ENCODE measurements around the gene B4GALNT3.

Gene B4GALNT3

DNA sequence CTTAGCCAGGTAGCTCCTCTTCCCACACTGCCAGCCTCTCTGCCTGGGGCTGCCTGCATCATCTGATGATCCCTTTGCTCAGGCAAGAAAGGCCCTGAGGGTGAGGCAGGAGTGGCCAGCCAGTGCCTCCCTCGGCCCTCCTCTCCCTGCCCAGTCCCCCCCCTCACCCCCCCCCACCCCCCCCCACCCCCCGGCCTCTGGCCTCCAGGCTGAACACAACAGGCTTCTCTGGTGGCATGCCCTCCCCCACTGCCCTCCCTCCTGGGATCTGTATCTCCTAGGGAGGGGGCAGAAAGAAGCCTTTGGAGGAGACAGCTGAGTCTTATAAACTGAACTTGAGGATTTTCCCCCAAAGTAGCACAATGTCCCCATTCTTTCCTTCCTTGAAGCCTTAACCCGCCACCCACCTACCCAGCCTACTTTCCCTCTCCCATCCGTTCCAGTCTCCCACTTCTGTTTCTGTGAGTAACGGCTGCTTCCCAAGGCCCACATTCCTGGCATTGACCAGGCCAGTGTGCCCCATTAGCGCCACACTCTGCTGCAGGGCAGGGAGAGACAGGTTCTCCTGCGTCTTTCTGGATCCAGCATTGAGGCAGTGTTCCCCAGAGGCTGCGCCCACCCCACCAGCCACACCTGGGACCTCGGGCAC, 82.1 kb downstream of the B4GALNT3 start:
- no peak for DNase-seq

DNA sequence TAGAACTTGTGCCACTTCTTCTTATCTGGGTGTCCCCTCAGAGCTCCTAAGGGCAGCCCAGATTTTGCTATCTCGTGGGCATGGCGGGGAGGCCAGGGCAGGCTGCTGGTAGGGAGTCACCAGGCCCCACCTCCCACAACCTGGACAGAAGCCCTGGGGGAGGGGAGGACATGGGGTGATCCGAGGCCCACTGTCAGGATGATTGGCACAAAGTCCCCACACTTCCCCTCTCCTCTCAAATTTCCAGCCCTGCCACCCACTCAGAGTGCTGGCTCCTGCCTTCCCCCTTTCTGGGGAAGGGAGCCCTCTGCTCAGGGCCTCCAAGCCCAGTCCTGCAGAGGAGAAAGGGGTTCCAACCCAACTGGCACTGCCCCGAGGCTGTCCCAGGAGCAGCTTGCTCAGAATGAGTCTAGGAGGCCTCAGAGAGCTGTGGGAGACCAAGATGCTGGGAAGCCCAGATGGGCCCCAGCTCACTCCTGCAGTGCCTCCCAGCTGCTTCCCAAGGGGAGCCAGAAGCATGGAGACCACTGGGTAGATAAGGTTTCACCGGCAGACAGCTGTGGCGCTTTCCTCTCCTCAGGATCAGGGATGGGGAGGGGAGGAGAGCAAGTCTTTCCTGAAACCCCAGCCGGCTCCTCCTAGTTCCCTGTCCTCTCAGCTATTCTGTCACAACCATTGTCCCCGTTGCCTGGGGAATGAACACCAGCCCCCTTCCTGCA, 82.8 kb downstream of the B4GALNT3 start:
- no peak for DNase-seq

DNA sequence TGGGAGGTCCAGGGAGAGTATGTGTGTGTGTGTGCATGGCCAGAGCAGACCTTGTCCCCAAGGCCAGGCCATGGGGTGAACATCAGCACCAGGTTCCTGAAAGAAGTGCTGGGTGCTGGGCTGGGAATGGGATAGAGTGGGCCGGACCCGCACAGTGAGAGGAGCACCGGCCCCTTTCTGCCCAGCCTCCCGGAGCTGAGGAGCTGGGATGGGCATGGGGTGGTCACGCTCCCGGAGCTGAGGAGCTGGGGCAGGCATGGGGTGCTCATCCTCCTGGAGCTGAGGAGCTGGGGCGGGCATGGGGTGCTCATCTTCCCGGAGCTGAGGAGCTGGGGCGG, 83.3 kb downstream of the B4GALNT3 start:
- DNase-seq: no peak

DNA sequence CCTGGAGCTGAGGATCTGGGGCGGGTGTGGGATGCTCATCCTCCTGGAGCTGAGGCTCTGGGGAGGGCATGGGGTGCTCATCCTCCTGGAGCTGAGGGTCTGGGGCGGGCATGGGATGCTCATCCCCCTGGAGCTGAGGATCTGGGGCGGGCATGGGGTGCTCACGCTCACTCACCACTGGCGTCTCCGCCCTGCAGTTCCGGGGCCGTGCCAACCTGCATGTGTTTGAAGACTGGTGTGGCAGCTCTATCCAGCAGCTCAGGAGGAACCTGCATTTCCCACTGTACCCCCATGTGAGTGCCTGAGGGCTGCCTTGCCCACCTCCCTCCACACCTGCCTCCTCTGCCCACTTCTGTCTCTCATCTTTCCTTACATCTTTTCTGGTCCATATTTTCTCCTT, 84.4 kb downstream of the B4GALNT3 start:
- no peak for DNase-seq

DNA sequence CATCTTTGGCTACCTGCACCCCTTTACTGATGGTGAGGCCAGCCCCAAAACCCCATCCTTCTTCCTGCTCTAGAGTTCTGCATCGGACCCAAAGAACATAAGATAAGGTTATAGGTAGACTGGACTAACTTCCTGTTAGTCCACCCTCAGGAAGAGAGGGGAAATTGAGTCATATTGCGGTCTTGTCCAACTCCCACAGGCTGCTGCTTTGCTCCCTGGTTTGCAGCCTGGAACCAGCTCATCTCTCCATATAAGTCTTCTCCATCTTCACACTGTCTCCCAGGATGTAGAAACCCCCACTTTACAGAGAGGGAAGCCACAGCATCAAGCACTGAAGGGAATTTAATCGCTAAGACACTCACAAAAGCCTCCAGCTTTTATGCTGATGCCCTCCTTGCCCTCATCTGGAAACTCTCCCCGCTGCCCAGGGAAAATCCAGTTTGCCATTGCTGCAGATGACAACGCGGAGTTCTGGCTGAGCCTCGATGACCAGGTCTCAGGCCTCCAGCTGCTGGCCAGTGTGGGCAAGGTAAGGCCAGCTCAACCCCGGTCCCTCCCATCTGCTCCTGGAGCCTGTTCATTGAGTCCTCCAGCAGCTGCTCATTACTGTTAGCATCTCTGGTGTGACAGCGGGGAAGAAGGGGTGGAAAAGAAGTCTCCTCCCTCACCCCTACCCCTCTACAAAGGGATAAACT, 85.3 kb downstream of the B4GALNT3 start:
- no peak for DNase-seq

DNA sequence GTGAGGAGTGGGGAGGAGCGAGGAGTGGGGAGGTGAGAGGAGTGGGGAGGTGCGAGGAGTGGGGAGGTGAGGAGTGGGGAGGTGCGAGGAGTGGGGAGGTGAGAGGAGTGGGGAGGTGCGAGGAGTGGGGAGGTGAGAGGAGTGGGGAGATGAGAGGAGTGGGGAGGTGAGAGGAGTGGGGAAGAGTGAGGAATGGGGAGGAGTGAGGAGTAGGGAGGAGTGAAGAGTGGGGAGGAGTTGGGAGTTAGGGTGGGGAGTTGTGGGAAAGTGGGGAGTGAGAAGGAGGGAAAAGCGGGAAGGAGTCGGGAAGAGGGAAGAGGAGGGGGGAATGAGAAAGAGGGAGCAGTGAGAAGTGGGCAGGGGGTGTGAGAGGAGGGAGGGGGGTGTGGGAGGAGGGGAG, 86.1 kb downstream of the B4GALNT3 start:
- no peak for DNase-seq

DNA sequence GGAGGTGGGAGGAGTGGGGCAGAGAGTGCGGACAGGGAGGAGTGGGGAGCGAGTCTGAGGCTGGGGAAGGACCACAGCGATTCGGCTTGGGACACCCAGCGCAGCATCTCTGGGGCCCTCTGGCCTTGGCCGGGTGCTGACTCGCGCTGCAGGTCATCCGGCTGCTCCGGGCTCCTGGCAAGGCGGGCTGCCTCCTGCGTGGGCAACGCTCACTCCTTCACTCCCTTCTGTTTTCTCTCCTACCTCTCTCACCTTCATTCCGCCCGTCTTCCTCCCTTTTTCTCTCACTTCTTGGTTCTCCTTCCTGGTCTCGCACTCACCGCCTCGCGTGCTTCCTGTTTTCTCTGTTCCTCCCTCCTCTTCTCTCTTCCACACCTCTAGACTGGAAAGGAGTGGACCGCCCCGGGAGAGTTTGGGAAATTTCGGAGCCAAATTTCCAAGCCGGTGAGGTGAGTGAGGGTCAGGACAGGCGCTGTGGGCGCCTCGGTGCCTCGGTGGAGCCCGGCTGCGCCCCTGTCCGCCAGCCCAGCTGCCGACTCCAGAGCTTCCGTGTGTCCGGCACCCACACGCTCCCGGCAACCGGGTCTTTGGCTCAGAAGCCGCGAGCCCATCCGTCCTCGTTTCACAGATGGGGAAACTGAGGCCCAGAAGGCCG, 86.7 kb downstream of the B4GALNT3 start:
- no peak for DNase-seq

DNA sequence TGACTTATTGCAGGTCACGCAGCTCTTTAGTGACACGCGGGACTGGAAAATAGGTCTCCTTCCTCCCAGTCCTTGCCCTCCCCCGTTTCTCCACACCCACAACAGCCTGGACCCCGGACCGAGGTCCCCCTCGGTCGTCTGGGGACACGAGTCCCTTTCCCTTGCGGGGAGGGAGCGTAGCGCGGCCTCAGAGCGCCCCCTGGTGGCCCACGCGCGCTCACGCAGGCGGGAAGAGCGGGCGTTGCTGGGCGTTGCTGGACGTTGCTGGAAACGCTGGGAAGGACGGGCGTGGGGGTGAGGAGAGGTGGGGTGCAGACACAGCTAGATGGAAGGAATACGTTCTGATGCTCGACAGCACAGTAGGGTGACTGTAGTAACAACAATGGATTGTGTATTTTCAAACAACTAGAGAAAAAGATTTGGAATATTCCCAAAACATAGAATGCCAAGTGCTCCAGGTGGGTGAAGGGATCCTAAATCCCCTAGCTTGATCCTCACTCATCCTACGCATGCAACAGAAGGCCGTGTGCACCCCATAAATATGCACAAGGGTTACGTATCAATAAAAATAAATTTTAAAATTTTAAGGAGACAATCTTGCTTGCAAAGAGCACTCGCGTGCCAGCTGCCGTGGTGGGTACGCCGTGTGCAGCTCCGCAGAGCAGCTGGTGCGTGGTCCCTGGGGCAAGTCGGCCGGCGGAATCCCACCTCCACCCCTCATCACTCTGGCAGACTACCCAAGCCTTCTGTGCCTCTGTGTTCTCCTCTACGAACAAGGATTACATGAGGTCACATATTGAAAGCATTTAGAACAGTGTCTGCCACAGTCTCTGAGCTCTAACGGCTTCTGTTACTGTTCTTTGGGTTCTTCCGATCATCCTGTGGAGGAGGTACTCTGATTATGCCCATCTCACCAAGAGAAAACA, 87.4 kb downstream of the B4GALNT3 start:
- DNase-seq: peak; percentile 62 to 70

DNA sequence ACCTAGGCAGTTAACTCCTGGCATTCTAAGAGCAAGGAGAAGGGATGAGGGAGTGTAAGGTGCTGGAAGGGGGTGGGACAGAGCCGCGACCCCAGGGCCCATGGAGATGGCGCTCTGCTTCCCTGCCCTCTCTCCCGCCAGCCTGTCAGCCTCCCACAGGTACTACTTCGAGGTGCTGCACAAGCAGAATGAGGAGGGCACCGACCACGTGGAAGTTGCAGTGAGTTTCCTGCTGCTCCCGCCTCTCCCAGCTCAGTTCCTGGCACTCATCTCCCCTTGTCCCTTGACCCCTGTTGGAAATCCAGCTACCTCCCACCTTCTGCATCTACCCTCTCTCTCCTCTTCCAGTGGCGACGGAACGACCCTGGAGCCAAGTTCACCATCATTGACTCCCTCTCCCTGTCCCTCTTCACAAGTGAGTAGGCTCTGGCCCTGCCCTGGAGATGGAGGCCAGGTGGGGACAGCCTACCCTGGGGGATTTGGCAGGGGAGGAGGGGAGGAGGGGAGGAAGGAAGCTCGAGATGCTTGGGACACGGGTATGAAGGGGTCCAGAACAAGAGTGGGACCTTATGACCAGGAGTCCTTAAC, 88.2 kb downstream of the B4GALNT3 start:
- DNase-seq: no peak

DNA sequence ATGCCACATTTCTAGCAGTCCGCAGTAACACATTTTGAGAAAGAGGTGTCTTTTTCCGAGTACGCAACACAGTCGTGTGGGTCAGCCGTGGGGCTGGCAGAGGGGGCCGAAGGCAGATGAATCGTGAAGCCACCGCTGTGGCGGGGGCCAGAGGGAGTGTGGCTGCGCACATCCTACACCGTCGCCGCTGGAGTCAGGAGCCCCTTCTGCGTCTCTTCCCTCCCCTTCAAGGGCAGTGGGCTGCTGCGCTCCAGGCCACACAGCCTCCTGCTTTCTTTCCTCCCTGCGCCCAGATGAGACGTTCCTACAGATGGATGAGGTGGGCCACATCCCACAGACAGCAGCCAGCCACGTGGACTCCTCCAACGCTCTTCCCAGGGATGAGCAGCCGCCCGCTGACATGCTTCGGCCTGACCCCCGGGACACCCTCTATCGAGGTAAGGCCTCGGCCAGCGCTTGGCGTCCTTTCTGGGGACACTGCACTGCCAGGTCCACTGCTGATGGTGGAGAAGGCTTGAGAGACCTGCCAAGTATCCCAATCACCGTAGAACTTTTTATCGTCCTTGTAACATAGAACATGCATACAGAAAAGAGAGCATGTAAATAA, 89.8 kb downstream of the B4GALNT3 start:
- no peak for DNase-seq

DNA sequence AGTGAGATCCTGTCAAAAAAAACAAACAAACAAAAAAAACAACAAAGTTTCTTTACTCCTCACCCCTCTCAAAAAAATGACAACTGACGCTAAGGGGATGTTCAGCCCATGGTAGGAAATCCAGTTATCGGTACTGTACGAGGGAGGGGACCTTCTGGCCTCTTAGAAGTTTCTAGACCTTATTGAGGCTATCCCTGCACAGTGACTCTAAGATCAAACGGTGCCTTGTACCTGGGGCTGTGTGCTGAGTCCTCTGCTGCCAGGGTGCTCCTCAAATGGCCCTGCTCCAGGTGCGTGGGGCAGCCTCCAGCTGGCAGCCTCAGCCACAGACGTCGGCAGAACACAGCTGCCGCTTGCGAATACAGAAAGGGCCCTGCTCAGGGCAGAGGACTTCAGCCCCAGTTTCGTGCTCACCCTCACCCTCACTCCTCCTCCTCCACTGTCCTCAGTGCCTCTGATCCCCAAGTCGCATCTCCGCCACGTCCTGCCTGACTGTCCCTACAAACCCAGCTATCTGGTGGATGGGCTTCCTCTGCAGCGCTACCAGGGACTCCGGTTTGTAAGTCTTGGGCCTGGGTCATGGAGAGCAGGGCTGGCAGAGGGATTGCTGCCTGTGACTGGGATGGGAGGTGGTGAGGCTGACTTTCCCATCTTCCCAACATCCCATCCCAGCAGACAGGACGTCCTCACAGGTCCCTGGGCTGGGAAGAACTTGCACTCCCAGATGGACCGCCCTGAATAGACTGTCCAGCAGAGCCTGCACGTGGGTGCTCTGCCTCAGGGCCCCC, 90.9 kb downstream of the B4GALNT3 start:
- no peak for DNase-seq

DNA sequence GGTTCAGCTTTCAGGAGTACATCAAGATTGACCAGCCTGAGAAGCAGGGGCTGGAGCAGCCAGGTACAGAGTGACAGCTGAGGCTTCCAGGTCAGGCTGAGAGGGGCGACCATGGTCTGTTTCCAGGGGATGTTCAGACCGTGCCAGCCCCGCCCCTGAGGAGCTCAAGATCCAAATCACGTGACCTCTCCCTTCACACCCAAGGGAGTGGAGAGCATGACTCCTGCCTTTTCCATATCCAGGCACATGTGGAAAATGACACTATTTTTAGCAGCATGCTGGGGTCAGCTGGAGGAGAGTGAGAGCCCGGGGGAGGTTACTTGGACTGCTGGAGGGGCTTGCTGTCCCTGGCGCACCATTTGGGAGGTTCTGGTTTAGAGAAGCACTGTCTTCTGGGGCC, 92.7 kb downstream of the B4GALNT3 start:
- no peak for DNase-seq

DNA sequence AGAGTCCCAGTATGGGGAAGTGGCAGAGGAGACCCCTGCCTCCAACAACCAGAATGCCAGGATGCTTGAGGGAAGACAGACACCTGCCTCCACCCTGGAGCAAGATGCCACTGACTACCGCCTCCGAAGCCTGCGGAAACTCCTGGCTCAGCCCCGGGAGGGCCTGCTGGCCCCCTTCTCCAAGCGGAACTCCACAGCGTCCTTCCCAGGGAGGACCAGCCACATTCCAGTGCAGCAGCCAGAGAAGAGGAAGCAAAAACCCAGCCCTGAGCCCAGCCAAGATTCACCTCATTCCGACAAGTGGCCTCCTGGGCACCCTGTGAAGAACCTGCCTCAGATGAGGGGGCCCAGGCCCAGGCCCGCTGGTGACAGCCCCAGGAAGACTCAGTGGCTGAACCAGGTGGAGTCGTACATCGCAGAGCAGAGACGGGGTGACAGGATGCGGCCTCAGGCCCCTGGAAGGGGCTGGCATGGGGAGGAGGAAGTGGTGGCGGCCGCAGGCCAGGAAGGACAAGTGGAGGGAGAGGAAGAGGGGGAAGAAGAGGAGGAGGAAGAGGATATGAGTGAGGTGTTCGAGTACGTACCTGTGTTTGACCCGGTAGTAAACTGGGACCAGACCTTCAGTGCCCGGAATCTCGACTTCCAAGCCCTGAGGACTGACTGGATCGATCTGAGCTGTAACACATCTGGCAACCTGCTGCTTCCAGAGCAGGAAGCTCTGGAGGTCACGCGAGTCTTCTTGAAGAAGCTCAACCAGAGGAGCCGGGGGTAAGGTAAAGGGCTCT, 93.7 kb downstream of the B4GALNT3 start:
- no peak for DNase-seq

DNA sequence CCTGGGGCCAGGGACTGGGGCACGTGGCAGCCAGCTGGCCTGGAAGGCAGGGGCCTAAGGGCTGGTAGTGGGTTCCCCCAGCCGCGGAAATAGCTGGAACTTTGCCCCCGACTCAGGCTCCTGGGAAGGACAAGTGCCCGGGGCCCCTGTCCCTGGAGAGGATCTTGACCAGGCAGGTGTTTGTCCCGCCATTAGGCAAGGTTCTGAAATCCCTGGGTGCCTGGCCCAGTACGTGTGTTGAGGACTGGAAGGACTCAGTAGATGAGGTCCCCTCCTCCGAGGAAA, 94.2 kb downstream of the B4GALNT3 start:
- DNase-seq: no peak

DNA sequence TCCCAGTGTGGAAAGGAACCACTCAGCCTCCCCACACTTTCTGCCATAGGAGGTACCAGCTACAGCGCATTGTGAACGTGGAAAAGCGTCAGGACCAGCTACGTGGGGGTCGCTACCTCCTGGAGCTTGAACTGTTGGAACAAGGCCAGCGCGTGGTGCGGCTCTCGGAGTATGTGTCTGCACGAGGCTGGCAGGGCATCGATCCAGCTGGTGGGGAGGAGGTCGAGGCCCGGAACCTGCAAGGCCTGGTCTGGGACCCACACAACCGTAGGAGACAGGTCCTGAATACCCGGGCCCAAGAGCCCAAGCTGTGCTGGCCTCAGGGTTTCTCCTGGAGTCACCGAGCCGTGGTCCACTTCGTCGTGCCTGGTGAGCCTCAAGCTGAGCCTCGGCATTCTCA, 96.8 kb downstream of the B4GALNT3 start:
- DNase-seq: no peak

DNA sequence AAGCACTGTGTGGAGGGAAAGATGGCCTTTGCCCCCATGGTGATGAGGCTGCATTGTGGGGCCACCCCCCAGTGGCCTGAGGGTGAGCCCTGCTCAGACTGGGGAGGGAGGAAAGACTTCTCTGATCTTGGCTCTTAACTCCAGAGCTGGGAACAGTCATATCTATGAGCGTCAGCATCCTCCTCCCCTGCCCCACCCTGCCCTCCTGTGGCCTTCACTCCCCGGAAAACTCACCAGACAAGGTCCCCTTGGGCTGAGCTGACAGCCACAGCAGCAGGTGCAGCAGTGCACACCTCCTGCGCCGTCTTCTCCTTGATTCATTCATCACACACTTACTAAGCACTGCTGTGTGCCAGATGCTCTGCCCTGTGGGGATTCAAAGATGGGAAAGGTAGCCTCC, 98.8 kb downstream of the B4GALNT3 start:
- no peak for DNase-seq

DNA sequence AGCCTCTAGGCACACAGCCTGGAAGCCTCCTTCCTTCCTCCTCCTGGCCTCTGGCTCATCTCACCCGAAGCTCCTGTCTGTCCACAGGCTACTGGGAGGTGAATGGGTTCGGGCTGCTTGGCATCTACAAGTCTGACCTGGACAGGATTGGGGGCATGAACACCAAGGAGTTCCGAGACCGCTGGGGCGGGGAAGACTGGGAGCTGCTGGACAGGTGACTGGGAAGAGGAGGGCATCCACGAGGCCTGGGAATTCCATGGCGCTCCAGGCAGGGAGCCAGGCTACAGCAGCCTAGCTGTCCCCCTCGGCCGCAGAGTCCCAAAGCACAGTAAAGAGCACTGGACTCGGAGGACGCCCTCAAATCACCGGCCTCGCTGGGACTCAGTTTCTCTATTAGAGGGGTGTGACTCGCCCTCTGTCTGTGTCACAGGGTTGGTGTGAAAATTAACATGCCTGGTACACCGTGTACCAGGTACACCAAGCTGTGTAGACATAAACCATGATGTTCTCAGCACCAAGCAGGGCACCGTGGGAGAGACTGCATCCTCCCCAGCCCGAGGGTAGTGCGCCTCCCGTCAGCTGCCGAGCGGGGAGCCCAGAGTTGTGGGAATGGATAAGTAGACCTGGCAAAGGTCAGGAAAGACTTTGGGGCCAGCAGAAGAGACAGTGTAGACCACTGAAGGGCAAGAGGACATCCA, 99.6 kb downstream of the B4GALNT3 start:
- no peak for DNase-seq

DNA sequence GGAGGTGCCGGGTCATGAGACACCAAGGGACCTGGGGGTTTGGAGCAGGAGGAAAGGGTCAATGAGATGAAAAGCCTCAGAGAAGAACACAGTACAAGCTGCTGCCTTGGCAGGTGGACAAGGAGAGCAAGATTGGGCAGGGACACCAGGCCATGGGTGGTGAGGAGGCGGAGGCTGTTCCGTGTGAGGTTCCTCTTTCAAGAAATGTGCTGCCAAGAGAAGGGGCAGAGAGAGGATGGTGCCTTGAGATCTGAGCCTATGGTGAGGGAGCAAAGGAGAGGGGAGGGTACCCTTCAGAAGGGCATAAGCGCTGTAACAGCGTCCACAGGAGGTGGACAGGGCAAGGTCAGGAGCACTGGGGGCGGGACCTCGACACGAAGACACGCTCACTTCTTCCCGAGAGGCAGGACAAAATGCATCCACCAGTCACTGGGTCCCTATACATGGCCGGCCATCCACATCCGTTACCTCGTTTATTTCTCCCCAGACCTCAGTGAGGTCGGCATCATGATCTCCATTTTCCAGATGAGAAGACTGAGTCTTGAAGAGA, 100.2 kb downstream of the B4GALNT3 start:
- DNase-seq: no peak

DNA sequence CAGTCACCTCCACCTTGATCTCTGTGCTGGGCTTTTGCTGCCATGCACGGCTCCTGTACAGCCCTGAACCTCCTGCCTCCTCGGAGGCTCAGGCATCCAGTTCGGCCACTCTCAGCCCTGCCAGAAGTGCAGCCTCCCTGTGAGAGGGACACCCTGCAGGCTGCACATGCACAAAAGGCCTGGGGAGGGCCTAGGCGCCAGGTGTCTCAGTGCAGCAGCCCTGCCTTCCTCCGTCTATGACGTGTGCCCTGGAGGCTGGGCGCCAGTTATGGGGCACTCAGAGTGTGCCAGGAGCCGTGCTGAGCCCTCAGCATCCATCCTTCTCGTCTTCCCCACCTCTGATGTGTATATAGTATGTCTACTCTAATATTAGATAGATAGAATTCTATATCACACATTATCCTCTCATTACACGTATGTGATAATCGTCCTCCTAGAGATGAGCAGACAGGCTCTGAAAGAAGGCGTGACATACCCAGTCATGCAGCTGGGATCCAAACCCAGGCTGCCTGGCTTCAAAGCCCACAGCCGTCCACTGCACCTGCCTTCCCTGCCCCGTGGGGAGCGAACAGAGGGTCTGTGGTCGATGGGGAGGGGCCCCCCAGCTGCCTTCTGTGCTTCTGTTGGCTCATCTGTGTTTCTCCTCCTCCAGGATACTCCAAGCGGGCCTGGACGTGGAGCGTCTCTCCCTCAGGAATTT, 101.1 kb downstream of the B4GALNT3 start:
- DNase-seq: no peak

All from CD4-positive, alpha-beta T cell treated with Interleukin-1 beta for 1 hour (primary cell).